Measurements from ENCODE around the gene ABTB2.
"Not testable (repeated sequence)": the region's sequence is repeated elsewhere in the genome, so short reads cannot be mapped to it uniquely, and the experiment has no call there.

The ABTB2 gene

DNA sequence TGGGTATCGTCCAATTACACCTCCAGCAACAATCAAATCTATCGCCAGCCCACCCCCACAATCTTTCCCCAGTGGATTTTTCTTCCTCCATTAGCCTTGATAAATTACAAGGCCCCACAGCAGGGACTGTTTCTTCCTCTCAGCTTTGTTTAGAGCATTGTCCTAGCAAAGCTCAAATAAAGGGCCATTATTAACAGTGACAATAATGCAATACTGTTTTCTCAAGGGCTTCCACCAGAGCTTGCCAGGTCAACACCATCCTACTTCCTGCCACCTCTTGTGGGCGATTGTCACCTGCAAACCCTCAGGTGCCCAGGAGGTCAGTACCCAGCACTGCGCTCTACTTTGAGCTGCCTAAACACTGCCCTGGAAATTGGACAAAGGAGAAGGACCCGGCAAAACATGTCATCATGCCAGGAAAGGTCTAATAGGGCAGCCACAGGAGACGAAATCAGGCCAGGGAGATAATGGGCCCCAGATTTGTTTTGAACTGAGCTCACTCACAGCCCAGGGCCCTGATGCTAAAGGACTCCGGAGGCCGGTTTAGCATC lies 95.2 kb downstream of the ABTB2 start:
- no peak for DNase-seq (ENCODE audit: low read depth)

DNA sequence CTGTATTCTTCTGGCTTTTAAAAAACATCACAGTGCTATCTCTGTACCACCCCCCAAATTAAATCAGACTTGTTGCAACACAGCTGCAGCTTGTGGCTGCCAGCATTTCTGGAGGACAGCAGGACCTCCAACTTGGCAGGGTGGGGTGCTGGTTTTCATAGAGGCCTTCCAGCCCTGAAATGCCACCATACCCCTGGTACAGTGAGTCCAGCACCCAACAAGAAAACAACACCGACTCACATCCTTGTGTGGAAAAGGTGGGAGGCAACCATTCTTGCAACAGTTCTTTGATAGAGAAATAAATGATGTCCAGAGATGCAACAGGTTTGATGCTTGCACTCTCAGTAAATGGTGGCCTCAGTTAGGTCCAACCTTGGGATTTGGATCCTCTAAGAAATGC lies 96.0 kb downstream of the ABTB2 start:
- no peak for DNase-seq (ENCODE audit: low read depth)

DNA sequence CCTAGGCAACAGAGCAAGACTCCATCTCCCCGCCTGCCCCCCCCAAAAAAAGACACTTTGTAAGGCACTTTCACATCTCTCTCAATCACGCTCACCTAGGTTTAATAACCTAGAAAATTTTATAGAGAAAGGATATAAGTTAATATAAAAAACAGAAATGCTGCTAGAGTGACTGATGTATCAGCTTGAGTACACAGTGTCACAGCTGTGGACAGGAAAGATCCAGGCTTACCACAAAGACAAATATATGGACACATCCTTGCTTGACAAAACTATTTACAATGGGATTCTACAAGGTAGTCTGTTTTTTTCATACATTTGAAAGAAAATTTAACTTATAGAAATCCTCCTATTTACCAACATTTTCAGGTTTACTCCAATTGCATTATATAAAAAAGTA lies 96.7 kb downstream of the ABTB2 start:
- no peak for DNase-seq (ENCODE audit: low read depth)

DNA sequence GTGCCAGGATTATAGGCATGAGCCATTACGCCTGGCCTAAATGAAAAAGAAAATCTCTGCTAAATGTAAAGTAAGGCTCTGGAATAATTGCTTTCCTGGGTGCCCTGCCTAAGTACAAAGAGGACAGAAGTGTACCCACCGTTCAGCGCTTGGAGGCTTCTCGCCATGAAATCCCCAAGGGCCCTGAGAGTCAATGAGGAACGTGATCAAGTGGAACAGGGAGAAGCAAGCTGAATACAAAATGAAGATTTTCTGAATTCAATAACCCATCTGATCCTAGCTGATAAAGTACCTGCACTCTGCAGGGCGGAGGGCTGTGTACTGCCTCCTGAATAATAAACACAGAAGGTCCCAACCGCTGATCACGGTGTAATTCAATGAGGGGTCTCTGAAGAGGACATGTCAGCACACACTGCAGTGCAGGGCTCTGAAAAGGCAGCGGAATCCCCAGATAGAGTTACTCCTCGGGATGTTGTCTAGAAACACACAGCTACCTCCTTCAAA lies 97.7 kb downstream of the ABTB2 start:
- DNase-seq (ENCODE audit: low read depth) = no peak

DNA sequence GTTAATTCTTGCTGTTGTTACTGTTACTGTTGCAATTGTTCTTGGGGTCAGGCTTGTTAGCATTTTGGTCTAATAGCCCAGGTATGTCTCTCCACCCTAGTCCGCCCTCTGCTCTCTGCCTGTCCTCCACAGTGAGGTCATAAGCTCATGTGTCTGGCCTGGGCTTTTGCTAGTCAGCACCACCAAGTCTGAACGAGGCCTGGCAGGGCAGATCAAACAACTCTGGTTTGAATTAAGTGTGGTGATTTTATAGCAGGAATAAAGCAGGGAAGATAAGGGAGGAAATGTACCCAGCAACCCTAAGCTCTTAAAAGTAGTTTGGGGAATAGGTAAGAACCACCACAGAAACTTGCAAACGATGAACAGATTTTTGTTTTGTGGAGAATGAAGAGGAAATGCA lies 98.7 kb downstream of the ABTB2 start:
- no peak for DNase-seq (ENCODE audit: low read depth)

DNA sequence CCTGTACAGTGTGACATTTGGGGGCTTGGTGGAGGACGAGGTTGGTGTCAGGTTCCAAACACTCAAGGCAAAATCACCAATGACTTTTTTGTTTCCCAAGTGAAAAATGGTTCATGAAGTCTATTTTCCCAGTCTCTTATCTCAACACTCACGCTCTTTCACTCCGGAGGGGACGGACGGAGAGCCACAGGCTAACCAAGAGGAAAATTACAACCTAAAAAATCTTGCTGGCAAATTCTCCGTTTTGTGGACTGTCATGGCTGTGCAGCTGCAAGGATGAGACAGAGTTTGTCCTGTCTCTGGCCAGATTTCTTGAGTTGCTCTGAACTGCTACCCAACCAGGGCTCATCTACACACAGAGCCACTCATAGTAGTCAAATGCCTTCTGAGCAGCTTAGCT lies 101.2 kb downstream of the ABTB2 start:
- no peak for DNase-seq (ENCODE audit: low read depth)

DNA sequence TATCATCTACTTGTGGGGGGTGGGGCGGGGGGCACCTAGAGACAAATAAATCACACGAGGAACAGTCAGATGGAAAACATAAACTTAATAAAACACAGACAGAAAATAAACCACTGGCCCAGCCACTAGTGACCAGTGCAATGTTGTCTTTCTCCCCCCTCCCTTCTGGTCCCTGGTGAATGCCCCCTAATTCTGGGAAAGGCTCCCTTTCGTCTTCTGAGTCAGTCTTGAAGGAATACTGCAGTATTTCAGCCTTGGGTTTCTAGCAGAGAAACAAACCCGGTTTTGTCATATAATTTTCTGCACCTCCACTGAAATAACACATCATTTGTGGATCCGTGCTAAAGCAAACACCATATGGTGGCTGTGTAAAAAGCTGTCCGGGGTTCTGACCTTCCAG lies 101.7 kb downstream of the ABTB2 start:
- no peak for DNase-seq (ENCODE audit: low read depth)

DNA sequence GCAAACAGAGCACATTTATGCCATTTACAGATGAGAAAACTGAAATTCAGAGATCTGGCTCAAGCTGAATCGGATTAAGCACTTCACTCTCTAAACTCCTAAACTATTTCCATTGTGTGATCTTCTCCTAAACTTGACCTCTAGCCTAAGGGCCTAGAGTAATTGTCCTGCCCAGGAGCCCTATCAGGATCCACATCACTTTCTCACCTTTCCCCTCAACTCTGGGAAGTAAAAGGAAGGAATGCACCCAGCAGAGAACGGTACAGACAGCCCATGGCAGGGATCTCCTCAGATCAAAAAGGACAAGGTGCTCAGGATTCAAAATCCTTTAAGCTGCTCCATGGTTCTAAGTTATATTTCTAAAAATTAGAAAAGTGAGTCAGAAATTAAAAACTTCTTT lies 102.7 kb downstream of the ABTB2 start:
- DNase-seq (ENCODE audit: low read depth) = no peak

DNA sequence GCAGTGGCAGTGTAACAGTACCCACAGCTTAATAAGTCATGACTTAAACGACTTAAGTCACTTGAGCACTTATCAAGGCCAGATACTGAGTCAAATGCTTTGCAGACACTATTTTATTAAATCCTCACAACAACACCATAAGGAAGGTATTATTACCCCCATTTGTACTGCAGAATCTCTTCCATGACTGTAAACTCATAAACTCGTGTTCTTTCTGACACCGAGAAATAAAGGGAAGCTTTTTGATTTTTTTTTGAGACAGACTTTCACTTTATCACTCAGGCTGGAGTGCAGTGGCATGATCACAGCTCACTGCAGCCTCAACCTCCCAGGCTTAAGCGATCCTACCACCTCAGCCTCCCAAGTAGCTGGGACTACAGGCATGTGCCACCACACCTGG lies 103.8 kb downstream of the ABTB2 start:
- DNase-seq (ENCODE audit: low read depth) = no peak

DNA sequence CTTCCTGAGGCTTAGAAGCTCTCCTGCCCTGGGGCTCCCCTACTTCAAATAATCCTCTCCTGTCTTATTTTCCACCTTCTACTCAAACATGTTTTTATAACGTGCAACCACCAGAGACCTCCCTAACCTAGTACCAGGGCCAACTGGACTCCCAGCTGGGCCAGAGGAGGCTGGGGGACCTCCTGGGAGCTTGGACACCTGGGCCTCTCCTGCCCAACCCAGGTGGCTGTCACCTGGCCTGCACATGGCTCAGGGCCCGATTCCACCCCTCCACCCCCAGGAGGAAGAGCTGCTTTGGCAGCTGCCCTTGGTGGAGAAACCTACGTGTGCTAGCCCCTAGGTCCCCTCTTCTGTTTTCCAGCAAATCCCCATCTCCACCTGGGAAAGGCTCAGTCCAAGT lies 105.2 kb downstream of the ABTB2 start:
- no peak for DNase-seq (ENCODE audit: low read depth)

DNA sequence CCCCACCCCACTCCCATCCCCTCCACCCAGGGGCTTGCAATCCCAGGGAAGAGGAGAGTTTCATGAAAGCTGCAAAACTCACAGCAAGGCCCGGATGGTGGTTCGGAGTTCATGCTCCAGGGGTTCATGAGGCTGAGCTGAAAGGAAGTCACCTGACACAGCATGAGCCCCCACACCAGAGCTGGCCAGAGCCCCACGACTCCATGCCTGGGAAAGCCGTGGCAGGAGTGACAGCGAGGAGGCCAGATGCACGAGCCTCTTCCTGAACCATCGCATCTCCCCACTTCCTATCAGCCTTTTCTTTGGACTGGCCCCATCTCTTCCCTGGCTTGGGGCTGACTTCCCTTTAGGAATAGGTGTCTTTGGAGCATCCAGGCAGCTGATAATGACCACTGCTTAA lies 105.8 kb downstream of the ABTB2 start:
- no peak for DNase-seq (ENCODE audit: low read depth)

DNA sequence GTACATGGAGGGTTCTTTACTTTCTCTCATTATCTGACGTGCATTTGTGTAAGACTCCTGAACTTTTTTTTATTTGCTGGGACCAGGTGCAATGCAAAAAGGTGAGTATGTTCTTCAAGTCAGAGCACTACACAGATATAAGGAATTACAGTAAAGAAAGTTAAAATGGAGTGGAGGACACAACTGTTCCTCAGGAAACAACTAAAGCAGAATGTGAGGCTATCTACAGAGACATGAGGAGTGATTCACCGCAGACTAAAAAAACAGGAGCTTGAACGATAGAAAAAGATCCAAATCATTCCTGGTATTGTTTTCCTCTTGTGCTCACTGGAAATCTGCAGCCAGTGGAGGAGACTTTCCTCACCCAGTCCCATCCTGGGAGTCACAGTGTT lies 106.2 kb downstream of the ABTB2 start:
- no peak for DNase-seq (ENCODE audit: low read depth)

DNA sequence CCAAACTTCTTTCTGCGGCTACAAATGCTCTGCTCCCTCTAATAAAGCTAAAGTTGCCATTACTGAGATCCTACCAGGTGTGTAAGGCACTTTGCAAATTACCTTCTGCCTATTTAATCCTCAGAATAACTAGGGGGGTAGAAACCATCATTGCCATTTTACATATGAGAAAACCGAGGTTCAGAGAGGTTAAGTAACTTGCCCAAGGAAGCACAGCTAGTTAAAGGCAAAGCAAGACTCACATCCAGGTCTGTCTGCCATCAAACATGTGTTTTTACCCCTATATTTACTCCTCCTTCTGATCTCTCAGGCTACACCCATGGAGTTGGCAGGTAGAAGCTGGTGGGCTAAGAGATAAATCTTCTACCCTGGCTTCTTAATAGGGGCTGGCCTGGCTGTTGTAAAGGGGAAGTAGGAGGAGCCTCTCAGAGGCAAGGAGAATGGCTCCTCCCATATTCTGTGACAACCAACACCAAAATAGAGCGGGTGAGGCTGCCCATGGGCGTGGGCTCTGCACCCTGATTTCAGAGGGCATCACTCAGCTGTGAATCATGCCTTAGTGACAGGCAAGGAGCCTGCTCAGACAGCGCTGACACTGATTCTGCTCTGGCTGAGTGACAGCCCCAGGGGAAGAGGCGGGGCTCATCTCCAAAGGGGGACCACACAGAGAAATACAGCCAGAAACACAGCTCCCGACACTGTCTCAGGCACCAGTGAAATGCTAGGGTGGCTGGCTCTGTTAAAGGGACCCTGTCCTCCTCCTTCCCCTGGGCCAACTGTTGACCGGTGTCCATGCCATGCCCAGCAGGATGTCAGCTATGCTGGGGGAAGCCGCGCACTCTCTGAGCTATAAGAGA lies 106.8 kb downstream of the ABTB2 start:
- peak; percentile 57 for DNase-seq (ENCODE audit: low read depth)

DNA sequence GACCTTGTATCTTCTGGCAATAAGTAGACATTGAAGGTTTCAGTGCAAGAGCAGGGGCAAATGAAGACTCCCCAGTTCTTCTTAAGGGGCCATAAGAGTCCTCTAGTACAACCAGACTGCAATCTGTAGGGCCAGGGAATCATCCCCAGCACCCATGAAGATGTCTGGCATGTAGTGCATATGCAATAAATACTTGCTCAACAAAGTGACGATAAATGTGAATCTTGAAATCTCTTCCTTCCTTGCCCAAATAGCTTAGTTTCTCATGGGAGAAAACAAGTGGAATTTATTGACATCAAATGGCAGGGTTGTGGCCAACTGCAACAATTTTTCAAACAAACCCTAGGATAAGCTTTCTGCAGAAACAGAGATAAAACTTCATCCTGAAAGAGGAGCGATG lies 107.6 kb downstream of the ABTB2 start:
- no peak for DNase-seq (ENCODE audit: low read depth)

DNA sequence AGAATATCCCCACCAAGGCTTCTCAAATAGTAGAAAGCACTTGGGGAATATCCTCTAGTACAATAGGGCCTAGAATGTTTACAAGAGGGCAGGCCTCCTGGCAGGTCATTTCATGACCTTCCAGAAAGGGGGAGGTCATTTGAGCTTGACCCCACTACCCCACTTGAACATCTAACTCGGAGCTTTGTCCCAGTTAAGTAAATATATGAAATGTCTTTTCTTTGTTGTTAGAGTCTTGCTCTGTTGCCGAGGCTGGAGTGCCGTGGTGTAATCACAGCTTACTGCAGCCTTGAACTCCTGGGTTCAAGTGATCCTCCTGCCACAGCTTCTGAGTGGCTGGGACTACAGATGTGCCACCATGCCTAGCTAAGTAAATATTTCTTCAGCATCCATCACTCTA lies 108.4 kb downstream of the ABTB2 start:
- DNase-seq (ENCODE audit: low read depth) = no peak

DNA sequence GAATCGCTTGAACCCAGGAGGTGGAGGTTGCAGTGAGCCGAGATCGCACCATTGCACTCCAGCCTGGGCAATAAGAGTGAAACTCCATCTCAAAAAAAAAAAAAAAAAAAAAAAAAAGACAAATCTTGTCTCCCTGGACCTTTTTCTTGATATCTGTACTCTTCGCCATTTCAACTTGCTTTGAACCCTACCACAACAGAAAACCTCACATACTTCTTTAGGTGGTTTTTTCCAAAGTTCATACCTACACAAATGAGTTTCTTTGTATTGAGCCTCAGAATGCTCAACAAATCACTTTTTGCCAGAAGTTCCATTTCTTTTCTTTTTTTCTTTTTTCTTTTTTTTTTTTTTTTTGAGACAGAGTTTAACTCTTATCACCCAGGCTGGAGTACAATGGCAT lies 111.3 kb downstream of the ABTB2 start:
- DNase-seq (ENCODE audit: low read depth) = not testable (repeated sequence)

DNA sequence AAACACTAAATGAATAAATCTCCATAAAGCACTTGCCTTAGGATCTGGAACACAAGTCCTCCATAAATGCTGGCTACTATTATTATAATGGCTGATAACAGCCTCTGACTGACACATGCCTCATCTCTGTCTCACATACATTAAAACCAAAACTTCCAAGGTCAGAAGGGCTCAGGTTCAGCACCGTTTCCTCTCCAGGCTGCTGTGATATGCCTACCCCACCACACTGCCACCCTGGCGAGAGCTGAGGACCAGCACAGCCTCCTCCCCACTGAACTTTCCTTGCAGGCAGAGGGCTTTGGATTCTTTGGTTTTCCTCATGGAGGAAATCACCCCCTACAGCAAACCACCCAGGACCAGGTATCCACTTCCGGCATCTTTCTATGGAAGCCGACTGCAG lies 112.8 kb downstream of the ABTB2 start:
- DNase-seq (ENCODE audit: low read depth) = no peak

DNA sequence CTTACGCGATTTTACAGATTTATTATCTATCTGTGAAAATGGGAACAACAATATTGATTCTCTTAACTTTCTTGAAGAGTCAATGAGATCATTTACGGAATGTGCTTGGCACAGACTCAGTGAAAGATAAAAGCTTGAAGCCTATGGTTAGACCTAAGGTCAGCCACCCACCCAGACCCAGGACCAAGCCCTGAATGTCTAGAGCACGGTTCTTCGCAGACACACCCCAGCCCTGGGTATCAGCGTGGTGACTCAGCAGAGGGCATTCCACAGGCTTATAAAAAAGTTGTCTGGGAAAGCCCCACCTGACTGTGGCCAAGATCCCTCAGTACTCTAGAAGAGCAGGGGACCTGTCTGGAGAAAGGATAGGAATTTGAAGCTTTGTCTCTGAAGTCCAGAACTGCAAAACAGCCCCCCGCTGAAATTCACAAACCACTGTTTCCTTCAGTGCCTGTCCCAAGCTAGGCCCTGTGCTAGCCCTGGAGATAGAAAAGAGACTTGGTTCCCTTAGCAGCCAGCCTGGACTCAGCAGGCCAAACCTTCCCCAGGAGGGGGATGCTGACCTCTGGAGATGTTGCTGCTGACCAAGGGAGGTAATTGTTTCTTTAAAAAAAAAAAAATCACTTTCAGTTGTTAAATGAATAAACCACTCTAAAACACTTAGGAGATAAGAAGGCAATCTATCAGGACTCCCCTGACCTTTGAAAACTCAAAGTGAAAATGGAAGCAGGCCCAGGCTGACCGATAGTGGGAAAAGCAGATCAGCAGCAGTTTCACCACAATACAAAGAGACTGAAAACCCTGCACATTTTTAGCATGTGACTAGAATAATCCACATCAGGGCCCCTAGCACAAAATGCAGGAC lies 114.0 kb downstream of the ABTB2 start:
- peak; percentile 50 for DNase-seq (ENCODE audit: low read depth)

DNA sequence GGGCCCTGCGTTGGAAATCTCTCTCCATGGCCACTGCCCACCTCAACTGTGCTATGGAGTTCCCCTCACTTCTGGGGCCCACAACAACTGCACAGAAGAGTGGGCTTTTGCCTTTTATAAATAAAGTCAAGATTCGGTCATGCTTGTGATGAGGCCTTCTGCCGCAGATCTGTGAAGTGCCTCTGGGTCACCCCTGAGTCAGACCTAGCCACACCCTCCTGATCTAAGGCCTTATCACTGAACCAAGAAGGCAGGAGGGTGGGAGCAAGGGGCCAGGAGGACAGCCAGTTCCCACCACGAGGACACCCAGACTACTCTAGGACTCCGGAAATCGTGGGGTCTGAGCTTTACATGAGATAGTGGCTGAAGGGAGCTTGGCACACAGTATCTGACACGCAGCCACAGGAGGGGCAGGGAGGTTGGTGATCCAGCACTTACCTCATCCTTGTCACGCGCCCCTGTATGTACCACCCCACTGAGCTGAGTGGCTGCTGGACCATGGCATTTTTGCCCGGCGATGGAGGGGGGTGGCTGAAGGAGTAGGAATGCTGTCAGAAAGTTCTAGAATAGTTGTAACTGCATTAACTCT lies 115.7 kb downstream of the ABTB2 start:
- no peak for DNase-seq (ENCODE audit: low read depth)

DNA sequence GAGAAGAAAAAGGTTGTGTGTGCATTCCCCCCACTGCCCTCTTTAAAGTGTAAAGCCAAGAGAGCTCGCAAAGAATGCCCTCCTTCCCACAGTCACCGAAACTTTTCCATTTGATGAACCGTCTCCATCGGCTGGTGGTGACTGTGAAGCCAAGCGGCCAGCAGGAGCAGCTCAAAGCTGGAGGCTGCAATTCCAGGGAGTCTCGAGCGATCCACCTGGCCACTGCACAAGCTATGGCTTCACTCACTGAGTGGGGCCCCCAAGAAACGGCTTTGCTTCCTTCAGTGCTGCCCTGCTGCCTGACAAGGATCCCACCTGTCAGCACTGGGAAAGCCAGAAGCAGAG lies 117.7 kb downstream of the ABTB2 start:
- no peak for DNase-seq (ENCODE audit: low read depth)

DNA sequence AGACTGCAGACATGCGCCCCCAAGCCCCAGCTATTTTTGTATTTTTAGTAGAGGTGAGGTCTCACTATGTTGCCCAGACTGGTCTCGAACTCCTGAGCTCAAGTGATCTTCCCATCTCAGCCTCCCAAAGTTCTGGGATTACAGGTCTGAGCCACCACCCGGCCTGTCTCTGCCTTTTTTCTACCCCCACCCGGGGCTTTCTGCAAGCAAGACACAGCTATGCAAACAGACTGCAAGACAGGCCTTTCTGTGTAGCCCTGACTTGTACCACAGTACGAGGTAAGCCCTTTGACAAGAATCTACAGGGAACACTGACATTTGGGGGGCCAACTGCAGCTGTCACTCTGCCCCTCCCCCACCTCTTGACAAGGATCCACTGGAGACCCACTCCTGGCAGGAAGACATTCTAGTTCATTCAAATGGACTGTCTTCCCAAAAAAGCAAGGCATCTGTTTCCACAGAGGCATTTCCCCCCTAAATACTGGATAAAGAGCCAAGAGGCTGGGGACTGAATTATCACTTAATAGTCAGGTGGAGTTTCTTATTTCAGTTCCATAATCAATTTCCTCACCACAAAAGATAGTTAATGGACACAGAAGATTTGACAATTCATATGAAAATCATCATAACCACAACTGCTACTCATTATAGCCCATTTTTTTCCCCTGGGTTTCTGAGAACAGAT lies 118.2 kb downstream of the ABTB2 start:
- no peak for DNase-seq (ENCODE audit: low read depth)

DNA sequence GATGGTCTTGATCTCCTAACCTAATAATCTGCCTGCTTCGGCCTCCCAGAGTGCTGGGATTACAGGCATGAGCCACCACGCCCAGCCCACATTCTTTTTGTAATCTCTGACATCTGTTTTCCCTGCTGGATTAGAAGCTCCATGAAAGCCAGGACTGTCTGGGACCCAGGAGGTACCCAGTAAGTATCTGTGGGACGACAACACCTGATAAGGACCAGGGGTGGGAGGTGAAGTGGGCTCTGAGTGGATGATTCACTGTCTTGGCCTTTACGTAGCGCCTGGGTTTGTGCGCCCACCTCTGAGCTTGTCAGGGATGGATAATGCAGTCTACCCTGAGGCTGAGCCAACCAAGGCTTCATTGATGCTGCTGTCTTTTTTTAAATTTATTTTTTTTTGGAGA lies 118.8 kb downstream of the ABTB2 start:
- no peak for DNase-seq (ENCODE audit: low read depth)
